SK-N-SH (cell line): ENCODE measurements around the gene NTM. TPM values are rescaled to one million over a fixed set of nuclear protein-coding genes. Genes with fewer than 3 reads are reported as not detected.

Source experiments
- CTCF ChIA-PET: fragments of 300-600, 350-600 bp; formaldehyde crosslinking; extraction: SDS; loops from one replicate; lab custom pipeline; 2021; lab: Yijun Ruan, JAX
- POLR2A ChIA-PET: fragments of 350-600 bp; sonication (Branson Sonifier 250); formaldehyde crosslinking; extraction: SDS; loops from one replicate; lab custom pipeline; 2020; ENCODE audit warnings: antibody characterized with exemption, inconsistent platforms; lab: Yijun Ruan, JAX
- DNase-seq: peaks from one replicate; pipeline ENCODE4 v3.0.0; 2012
- H2AFZ ChIP-seq: fragments of 200-600 bp; sonication (generic); 2 replicates; pipeline ENCODE4 v1.8.1; 2016; ENCODE audit warnings: antibody characterized with exemption, mild to moderate bottlenecking, low read depth
- H3F3A ChIP-seq: fragments of 200-600 bp; sonication (generic); replicated peaks from 2 replicates; pipeline ENCODE3; 2016; ENCODE audit warnings: antibody characterized with exemption, mild to moderate bottlenecking; ENCODE audit not compliant: insufficient read depth
- H3K27ac ChIP-seq, 2 experiments: fragments of 200-500 bp in 1 of 2; fragments of 200-600 bp in 1 of 2; sonication (Bioruptor generic) in 1 of 2; sonication (generic), shearing (Covaris generic) in 1 of 2; 2 replicates each; pipeline versions ENCODE4 v1.5.1 to v1.6.1; 2014 to 2016; ENCODE audit warnings: low read depth in 2 of 2, inconsistent platforms in 1 of 2, low read length in 1 of 2, mild to moderate bottlenecking in 1 of 2, mixed read lengths in 1 of 2
- H3K27me3 ChIP-seq: fragments of 200-600 bp; sonication (generic), shearing (Covaris generic); 2 replicates; pipeline ENCODE4 v1.6.1; 2016; ENCODE audit warnings: mixed run types; ENCODE audit not compliant: insufficient read depth
- H3K36me3 ChIP-seq, 2 experiments: fragments of 200-500 bp in 1 of 2; fragments of 200-600 bp in 1 of 2; sonication (Bioruptor generic) in 1 of 2; sonication (generic) in 1 of 2; replicated peaks in 1 of 2; 2 replicates each; pipeline versions ENCODE3 to v1.5.1; 2014 to 2016; ENCODE audit warnings: low read length in 1 of 2, mild to moderate bottlenecking in 1 of 2; ENCODE audit not compliant: insufficient read depth in 2 of 2, control insufficient read depth in 1 of 2
- H3K4me1 ChIP-seq, 2 experiments: fragments of 200-500 bp in 1 of 2; fragments of 200-600 bp in 1 of 2; sonication (Bioruptor generic) in 1 of 2; sonication (generic), shearing (Covaris generic) in 1 of 2; 2 replicates each; pipeline versions ENCODE4 v1.5.1 to v1.6.1; 2014 to 2016; ENCODE audit warnings: low read depth in 1 of 2, low read length in 1 of 2, mixed run types in 1 of 2; ENCODE audit not compliant: insufficient read depth in 2 of 2, control insufficient read depth in 1 of 2
- H3K4me2 ChIP-seq: fragments of 200-600 bp; sonication (generic), shearing (Covaris generic); 2 replicates; pipeline ENCODE4 v1.6.1; 2017; ENCODE audit warnings: mixed run types
- H3K4me3 ChIP-seq, 2 experiments: fragments of 200-500 bp in 1 of 2; fragments of 200-600 bp in 1 of 2; sonication (Bioruptor generic) in 1 of 2; sonication (generic), shearing (Covaris generic) in 1 of 2; 2 replicates each; pipeline versions ENCODE4 v1.5.1 to v1.8.1; 2014 to 2016; ENCODE audit warnings: low read depth in 2 of 2, inconsistent platforms in 1 of 2, low read length in 1 of 2, mild to moderate bottlenecking in 1 of 2, mixed read lengths in 1 of 2, moderate library complexity in 1 of 2
- H3K79me2 ChIP-seq: fragments of 200-600 bp; sonication (generic); 2 replicates; pipeline ENCODE4 v1.8.1; 2017; ENCODE audit warnings: mild to moderate bottlenecking; ENCODE audit not compliant: insufficient read depth
- H3K9ac ChIP-seq: fragments of 200-600 bp; sonication (generic); 2 replicates; pipeline ENCODE4 v1.6.1; 2017; ENCODE audit warnings: mixed run types
- H3K9me2 ChIP-seq: fragments of 200-600 bp; sonication (generic); 2 replicates; pipeline ENCODE4 v1.6.1; 2017; ENCODE audit warnings: mixed run types
- H3K9me3 ChIP-seq: fragments of 200-600 bp; sonication (generic); 2 replicates; pipeline ENCODE4 v1.6.1; 2017; ENCODE audit warnings: mixed run types, mild to moderate bottlenecking, moderate library complexity
- H4K20me1 ChIP-seq: fragments of 200-600 bp; sonication (generic); 2 replicates; pipeline ENCODE4 v1.6.1; 2017; ENCODE audit warnings: mild to moderate bottlenecking, mixed run types; ENCODE audit not compliant: insufficient read depth
- CHD2 ChIP-seq: fragments of 150-350 bp; IDR thresholded peaks from 2 replicates; pipeline ENCODE4 v1.6.1; 2018; ENCODE audit warnings: low read length; ENCODE audit not compliant: partially characterized antibody
- EP300 ChIP-seq, 2 experiments: IDR thresholded peaks; 2 replicates each; pipeline versions ENCODE4 v1.4.0 to v1.6.1; 2012; ENCODE audit warnings: borderline replicate concordance in 1 of 2, low read depth in 1 of 2, low read length in 1 of 2
- FOSL2 ChIP-seq: IDR thresholded peaks from 2 replicates; pipeline ENCODE4 v1.4.0; 2012; ENCODE audit warnings: low read depth, mild to moderate bottlenecking, moderate library complexity, borderline replicate concordance
- GABPA ChIP-seq: IDR thresholded peaks from 2 replicates; pipeline ENCODE4 v1.4.0; 2012; ENCODE audit warnings: low read depth, mild to moderate bottlenecking
- GATA2 ChIP-seq: sonication (generic); formaldehyde crosslinking; IDR thresholded peaks from 2 replicates; pipeline ENCODE4 v1.5.0; 2020; ENCODE audit warnings: mild to moderate bottlenecking, missing genetic modification reagents
- JUND ChIP-seq: IDR thresholded peaks from 2 replicates; pipeline ENCODE4 v1.4.0; 2012
- RXRA ChIP-seq: IDR thresholded peaks from 2 replicates; pipeline ENCODE4 v1.4.0; 2012; ENCODE audit warnings: low read depth, mild to moderate bottlenecking, borderline replicate concordance
- TCF12 ChIP-seq: IDR thresholded peaks from 2 replicates; pipeline ENCODE4 v1.4.0; 2012
- YY1 ChIP-seq: IDR thresholded peaks from 2 replicates; pipeline ENCODE4 v1.4.0; 2012; ENCODE audit warnings: low read depth, mild to moderate bottlenecking
- WGBS: methylation state at CpG from one replicate; pipeline ENCODE4 v1.1.6; 2017; ENCODE audit warnings: low lambda C conversion rate; 5-methylcytosine and 5-hydroxymethylcytosine counted together
- polyA plus RNA-seq, 3 experiments: library from polyadenylated mRNA; depleted of rRNA; stranded (reverse); fragments of >200 nt; gene quantifications; 2 replicates each; pipeline ENCODE4 v1.2.3, GENCODE V29; 2012
- TF ChIP-seq, protein P1 (sequence below): fragments of 200-600 bp; sonication (generic); IDR thresholded peaks from 2 replicates; pipeline ENCODE4 v1.6.1; 2017; ENCODE audit warnings: antibody characterized with exemption, mild to moderate bottlenecking, moderate library complexity
- TF ChIP-seq, protein P2 (sequence below): fragments of 150-350 bp; IDR thresholded peaks from 2 replicates; pipeline ENCODE4 v1.6.1; 2017; ENCODE audit warnings: antibody characterized with exemption, low read length, low read depth, borderline replicate concordance
- TF ChIP-seq, protein P3 (sequence below): IDR thresholded peaks from 2 replicates; pipeline ENCODE4; 2012
- TF ChIP-seq, protein P4 (sequence below): fragments of 150-350 bp; IDR thresholded peaks from 2 replicates; pipeline ENCODE4 v1.6.1; 2016; ENCODE audit warnings: mild to moderate bottlenecking, low read depth, low read length
- TF ChIP-seq, protein P5 (sequence below): IDR thresholded peaks from 2 replicates; pipeline ENCODE4 v1.6.1; 2012; ENCODE audit warnings: mild to moderate bottlenecking, low read depth, low read length, moderate library complexity

Gene NTM
- polyA plus RNA-seq, 1 of the 3 experiments (the other 2 are of a cell fraction) = 20.0 TPM

DNA sequence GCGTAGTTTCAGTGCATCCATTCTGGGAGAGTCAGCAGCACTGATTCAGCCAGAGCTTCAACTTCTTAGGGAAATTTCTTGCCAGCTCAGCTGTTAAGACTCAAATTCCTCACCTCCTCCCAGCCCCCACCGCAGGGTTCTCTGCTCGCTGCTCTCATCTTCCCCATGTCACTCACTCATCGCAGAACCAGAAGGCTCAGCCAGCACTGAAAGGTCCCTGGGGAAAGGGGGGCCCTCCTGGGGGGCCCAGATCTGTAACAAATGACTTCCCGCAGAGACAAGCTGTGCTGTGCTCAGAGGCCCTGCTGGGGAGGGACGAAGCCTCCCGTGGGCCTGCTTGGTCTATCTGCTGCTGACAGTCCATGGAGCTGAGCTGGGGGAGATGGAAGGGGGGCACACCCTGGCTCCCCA is 220.6 kb downstream of the NTM start (continued):
- TF ChIP-seq, protein P1, sequence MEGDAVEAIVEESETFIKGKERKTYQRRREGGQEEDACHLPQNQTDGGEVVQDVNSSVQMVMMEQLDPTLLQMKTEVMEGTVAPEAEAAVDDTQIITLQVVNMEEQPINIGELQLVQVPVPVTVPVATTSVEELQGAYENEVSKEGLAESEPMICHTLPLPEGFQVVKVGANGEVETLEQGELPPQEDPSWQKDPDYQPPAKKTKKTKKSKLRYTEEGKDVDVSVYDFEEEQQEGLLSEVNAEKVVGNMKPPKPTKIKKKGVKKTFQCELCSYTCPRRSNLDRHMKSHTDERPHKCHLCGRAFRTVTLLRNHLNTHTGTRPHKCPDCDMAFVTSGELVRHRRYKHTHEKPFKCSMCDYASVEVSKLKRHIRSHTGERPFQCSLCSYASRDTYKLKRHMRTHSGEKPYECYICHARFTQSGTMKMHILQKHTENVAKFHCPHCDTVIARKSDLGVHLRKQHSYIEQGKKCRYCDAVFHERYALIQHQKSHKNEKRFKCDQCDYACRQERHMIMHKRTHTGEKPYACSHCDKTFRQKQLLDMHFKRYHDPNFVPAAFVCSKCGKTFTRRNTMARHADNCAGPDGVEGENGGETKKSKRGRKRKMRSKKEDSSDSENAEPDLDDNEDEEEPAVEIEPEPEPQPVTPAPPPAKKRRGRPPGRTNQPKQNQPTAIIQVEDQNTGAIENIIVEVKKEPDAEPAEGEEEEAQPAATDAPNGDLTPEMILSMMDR = no peak
- TF ChIP-seq EP300 (IDR thresholded peaks at IDR 0.05; ENCODE audit: borderline replicate concordance in 1 of 2, low read depth in 1 of 2, low read length in 1 of 2) (no peak), FOSL2 (no peak)

DNA sequence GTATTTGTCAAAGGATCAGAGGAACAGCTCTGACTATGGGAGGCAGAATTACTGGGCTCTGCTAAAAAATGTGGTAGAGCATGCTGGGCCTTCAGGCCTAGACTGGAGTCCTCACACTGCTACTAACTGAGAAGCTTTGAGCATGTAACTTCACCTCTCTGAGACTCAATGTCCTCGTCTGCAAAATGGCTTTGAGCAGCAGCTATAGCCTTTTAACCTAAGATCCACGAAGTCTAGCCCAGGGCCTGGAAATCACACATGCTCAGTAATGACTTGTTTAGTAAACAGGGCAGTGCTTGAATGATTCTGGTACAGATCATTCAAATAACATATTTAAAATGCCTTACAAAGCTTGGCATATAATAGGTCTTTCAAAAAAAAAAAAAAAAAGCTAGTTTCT is 221.7 kb downstream of the NTM start:
- no peak overlapping the region for H2AFZ ChIP-seq
- no peaks in the 10 kb centered on the region for H3K79me2 ChIP-seq
- no peaks in the 10 kb centered on the region for H3K9me2 ChIP-seq
- no peak overlapping the region for H3K27ac ChIP-seq
- H3K4me1 ChIP-seq = no peaks in the 10 kb centered on the region
- no peaks in the 10 kb centered on the region for H3F3A ChIP-seq
- H3K9me3 ChIP-seq = no peaks in the 10 kb centered on the region
- no peak overlapping the region for H3K4me2 ChIP-seq
- no peaks in the 10 kb centered on the region for H3K27me3 ChIP-seq
- no peaks in the 10 kb centered on the region for H4K20me1 ChIP-seq
- TF ChIP-seq CHD2 = no peak
- no peak for TF ChIP-seq RXRA
- no peak for TF ChIP-seq YY1
- TF ChIP-seq TCF12 = no peak
- TF ChIP-seq JUND = no peak
- TF ChIP-seq, protein P2, sequence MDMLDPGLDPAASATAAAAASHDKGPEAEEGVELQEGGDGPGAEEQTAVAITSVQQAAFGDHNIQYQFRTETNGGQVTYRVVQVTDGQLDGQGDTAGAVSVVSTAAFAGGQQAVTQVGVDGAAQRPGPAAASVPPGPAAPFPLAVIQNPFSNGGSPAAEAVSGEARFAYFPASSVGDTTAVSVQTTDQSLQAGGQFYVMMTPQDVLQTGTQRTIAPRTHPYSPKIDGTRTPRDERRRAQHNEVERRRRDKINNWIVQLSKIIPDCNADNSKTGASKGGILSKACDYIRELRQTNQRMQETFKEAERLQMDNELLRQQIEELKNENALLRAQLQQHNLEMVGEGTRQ = no peak
- no peak for TF ChIP-seq FOSL2
- TF ChIP-seq, protein P3, sequence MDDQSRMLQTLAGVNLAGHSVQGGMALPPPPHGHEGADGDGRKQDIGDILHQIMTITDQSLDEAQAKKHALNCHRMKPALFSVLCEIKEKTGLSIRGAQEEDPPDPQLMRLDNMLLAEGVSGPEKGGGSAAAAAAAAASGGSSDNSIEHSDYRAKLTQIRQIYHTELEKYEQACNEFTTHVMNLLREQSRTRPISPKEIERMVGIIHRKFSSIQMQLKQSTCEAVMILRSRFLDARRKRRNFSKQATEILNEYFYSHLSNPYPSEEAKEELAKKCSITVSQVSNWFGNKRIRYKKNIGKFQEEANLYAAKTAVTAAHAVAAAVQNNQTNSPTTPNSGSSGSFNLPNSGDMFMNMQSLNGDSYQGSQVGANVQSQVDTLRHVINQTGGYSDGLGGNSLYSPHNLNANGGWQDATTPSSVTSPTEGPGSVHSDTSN = no peak
- TF ChIP-seq, protein P4, sequence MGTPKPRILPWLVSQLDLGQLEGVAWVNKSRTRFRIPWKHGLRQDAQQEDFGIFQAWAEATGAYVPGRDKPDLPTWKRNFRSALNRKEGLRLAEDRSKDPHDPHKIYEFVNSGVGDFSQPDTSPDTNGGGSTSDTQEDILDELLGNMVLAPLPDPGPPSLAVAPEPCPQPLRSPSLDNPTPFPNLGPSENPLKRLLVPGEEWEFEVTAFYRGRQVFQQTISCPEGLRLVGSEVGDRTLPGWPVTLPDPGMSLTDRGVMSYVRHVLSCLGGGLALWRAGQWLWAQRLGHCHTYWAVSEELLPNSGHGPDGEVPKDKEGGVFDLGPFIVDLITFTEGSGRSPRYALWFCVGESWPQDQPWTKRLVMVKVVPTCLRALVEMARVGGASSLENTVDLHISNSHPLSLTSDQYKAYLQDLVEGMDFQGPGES = no peak
- no peak for TF ChIP-seq GABPA
- no peak for TF ChIP-seq GATA2
- TF ChIP-seq, protein P5, sequence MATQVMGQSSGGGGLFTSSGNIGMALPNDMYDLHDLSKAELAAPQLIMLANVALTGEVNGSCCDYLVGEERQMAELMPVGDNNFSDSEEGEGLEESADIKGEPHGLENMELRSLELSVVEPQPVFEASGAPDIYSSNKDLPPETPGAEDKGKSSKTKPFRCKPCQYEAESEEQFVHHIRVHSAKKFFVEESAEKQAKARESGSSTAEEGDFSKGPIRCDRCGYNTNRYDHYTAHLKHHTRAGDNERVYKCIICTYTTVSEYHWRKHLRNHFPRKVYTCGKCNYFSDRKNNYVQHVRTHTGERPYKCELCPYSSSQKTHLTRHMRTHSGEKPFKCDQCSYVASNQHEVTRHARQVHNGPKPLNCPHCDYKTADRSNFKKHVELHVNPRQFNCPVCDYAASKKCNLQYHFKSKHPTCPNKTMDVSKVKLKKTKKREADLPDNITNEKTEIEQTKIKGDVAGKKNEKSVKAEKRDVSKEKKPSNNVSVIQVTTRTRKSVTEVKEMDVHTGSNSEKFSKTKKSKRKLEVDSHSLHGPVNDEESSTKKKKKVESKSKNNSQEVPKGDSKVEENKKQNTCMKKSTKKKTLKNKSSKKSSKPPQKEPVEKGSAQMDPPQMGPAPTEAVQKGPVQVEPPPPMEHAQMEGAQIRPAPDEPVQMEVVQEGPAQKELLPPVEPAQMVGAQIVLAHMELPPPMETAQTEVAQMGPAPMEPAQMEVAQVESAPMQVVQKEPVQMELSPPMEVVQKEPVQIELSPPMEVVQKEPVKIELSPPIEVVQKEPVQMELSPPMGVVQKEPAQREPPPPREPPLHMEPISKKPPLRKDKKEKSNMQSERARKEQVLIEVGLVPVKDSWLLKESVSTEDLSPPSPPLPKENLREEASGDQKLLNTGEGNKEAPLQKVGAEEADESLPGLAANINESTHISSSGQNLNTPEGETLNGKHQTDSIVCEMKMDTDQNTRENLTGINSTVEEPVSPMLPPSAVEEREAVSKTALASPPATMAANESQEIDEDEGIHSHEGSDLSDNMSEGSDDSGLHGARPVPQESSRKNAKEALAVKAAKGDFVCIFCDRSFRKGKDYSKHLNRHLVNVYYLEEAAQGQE = no peak
- 0% methylated on average over 2 of the region's 2 CpGs for WGBS
- ChIA-PET POLR2A (no interaction called here), CTCF (interaction anchor here (0.6 to 1.5 kb wide), 3 partner anchors 9 to 506 kb away, joined by 3 to 5 read pairs (median 3); no protein-coding TSS in a partner anchor)
- H3K9ac ChIP-seq = no peak overlapping the region
- DNase-seq = no peak
- no peak overlapping the region for H3K4me3 ChIP-seq
- H3K36me3 ChIP-seq = no peaks in the 10 kb centered on the region
